ENCODE data around the gene LIG4.

- TF ChIP-seq SP1 (IDR thresholded peaks at IDR 0.05) (no peak), SUZ12 (IDR thresholded peaks at IDR 0.05) (no peak), ELF4 (IDR thresholded peaks at IDR 0.05) (no peak), NFRKB (IDR thresholded peaks at IDR 0.05) (no peak), HDGF (IDR thresholded peaks at IDR 0.05; ENCODE audit: borderline replicate concordance) (no peak), CTBP1 (IDR thresholded peaks at IDR 0.05; ENCODE audit: borderline replicate concordance) (no peak), LEF1 (IDR thresholded peaks at IDR 0.05; ENCODE audit: borderline replicate concordance) (no peak), FOXK2 (IDR thresholded peaks at IDR 0.05) (no peak), PKNOX1 (IDR thresholded peaks at IDR 0.05) (no peak), FOXM1 (IDR thresholded peaks at IDR 0.05; ENCODE audit: borderline replicate concordance) (no peak), ARNT (IDR thresholded peaks at IDR 0.05) (no peak), BHLHE40 (IDR thresholded peaks at IDR 0.05; ENCODE audit: borderline replicate concordance) (no peak)
These were observed 1.4 kb downstream of the LIG4 start for GRCh38 chr13:108213946-108214345.
